ENCODE data around the gene PAX9. TPM values are rescaled to one million over a fixed set of nuclear protein-coding genes. Genes with fewer than 3 reads are reported as not detected.

PAX9 gene
- total RNA-seq, 4 donors from 2014 or later, result 0.81 to 11.4 (median 3.0) TPM

DNA sequence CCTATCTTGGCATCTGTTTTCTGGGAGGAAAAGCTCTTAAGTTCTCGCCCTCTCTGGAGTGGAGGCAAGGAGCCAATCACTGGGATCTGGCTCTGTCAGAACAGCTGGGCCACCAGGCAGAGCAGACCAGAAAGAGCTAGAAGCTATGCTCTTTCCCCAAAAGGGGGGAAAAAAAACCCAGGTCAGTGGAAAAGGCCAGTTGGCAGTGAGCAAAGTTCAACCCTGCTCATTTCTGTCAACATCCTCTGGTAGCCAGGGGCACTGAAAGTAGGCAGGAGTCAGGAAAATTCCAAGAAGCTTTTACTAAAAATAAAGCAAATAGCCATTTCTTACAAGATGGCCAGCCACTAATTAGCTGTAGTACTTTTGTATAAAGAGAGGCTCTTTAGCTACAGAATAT, 36.6 kb upstream of the PAX9 start:
- Histone ChIP-seq H3K36me3 (no peaks in the 10 kb centered on the region), H3K27ac (no peak overlapping the region), H3K4me1 (no peaks in the 10 kb centered on the region), H3K4me3 (replicated peaks in 1 of 3) (no peak overlapping the region), H3K9me3 (no peaks in the 10 kb centered on the region), H3K27me3 (no peaks in the 10 kb centered on the region)
- WGBS, 2 donors, result 83 to 100% methylated on average over 1 of the region's 1 CpG
- no peak for DNase-seq
- intact Hi-C loops (cut with DNase I), result no loop called here
- TF ChIP-seq, protein P1, sequence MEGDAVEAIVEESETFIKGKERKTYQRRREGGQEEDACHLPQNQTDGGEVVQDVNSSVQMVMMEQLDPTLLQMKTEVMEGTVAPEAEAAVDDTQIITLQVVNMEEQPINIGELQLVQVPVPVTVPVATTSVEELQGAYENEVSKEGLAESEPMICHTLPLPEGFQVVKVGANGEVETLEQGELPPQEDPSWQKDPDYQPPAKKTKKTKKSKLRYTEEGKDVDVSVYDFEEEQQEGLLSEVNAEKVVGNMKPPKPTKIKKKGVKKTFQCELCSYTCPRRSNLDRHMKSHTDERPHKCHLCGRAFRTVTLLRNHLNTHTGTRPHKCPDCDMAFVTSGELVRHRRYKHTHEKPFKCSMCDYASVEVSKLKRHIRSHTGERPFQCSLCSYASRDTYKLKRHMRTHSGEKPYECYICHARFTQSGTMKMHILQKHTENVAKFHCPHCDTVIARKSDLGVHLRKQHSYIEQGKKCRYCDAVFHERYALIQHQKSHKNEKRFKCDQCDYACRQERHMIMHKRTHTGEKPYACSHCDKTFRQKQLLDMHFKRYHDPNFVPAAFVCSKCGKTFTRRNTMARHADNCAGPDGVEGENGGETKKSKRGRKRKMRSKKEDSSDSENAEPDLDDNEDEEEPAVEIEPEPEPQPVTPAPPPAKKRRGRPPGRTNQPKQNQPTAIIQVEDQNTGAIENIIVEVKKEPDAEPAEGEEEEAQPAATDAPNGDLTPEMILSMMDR (IDR thresholded peaks at IDR 0.05), result no peak
- no peak for TF ChIP-seq POLR2A (IDR thresholded peaks at IDR 0.05)

DNA sequence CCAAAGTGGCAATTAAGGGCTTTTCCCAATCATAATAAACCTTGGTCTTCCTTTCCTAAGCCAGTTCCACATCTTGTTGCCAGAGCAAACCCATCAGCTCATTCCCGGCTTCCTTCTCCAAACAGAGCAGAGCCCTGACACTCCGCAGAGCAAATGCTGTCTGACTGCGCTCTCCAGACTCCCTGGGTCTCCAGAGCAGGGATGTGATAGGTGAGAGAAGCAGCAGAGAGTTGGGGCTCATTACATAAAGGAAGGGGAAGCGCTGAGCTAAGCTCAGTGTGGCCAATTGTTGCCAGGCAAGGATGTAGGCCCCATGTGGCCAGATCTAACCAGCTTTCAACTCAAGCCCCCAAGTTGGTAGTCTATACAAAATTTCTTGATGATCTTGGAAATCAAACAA, 36.2 kb upstream of the PAX9 start:
- no peak overlapping the region for H3K27ac ChIP-seq
- 84 to 88% methylated on average over 4 of the region's 4 CpGs for WGBS, 2 donors
- H3K4me3 ChIP-seq (replicated peaks in 1 of 3), result no peak overlapping the region

DNA sequence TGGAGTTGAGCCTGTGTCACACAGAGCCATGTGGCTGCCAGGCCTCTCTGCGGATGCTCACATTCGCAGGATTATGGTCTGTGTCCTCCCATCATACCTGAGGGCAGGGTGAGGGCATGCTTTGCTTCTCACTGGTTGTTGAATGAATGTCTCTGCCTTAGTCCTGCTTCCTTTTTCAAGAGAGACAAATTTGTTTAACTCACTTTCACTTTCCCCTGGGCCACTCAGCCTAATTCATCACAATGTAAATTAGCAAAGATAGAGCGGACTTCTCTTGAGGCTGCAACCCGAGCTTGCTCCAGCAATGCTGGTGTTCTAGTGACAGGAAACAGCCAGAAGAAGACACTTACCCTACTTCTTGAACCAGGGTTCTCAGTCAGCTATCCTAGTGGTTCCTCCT, 35.5 kb upstream of the PAX9 start:
- no peaks in the 10 kb centered on the region for H3K9me3 ChIP-seq
- WGBS, 2 donors, result 66 to 78% methylated on average over 4 of the region's 4 CpGs
- no peak for TF ChIP-seq POLR2A (IDR thresholded peaks at IDR 0.05)
- TF ChIP-seq, protein P1 (IDR thresholded peaks at IDR 0.05), result no peak
- H3K4me3 ChIP-seq (replicated peaks in 1 of 3), result no peak overlapping the region
- H3K4me1 ChIP-seq, result no peaks in the 10 kb centered on the region
- H3K27me3 ChIP-seq, result no peaks in the 10 kb centered on the region
- DNase-seq, result no peak
- no peaks in the 10 kb centered on the region for H3K36me3 ChIP-seq
- intact Hi-C loops (cut with DNase I), result no loop called here
- no peak overlapping the region for H3K27ac ChIP-seq

More for the DNA sequence above, 36.2 kb upstream of the PAX9 start:
- Histone ChIP-seq H3K36me3 (no peaks in the 10 kb centered on the region), H3K27me3 (no peaks in the 10 kb centered on the region), H3K4me1 (no peaks in the 10 kb centered on the region), H3K9me3 (no peaks in the 10 kb centered on the region)
- TF ChIP-seq, protein P1 (IDR thresholded peaks at IDR 0.05), result no peak
- no peak for TF ChIP-seq POLR2A (IDR thresholded peaks at IDR 0.05)
- intact Hi-C loops (cut with DNase I), result no loop called here
- no peak for DNase-seq

DNA sequence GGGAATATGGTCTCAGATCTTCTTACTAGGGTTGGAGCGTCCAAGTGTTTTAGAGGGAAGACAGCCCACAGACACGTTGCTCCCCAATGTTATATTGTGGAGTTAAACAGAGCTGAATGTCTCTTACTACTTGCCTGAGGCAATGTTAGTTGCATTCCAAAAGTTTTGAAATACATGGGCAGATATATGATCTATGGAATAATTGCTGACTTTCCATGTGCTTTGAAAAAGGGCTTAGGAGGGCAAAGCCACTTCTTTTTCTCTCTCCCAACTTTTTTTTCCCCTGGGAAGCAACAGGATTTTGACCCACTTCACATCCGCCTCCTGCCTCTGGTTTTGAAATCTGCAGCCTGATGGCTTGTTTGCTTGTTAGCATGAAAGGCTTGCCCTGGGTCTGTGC, 33.7 kb upstream of the PAX9 start:
- Histone ChIP-seq H3K27me3 (no peaks in the 10 kb centered on the region), H3K27ac (no peak overlapping the region), H3K9me3 (no peaks in the 10 kb centered on the region), H3K4me1 (no peaks in the 10 kb centered on the region), H3K36me3 (no peaks in the 10 kb centered on the region), H3K4me3 (replicated peaks in 1 of 3) (no peak overlapping the region)
- intact Hi-C loops (cut with DNase I), result no loop called here
- no peak for DNase-seq
- 72 to 85% methylated on average over 3 of the region's 3 CpGs for WGBS, 2 donors
- TF ChIP-seq, protein P1 (IDR thresholded peaks at IDR 0.05), result no peak
- no peak for TF ChIP-seq POLR2A (IDR thresholded peaks at IDR 0.05)

DNA sequence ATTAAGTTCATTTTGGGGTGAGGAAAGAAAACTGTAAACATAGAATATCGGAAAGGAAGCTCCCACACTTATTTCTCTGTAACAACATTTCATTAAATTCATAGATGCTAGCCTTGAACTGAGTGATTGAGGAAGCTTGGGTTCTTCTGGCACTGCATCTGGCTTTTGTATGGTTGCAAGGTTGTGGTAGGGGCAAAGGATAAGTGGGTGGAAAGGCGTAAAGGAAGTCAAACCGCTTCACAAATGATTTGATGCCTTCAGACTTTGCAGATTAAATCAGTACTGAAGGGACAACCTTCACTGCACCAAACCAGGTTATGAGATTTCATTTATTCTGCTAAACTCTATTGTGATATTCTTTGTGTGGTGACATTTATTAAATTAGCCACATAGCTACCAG, 28.1 kb upstream of the PAX9 start:
- H3K4me3 ChIP-seq (replicated peaks in 1 of 3), result no peak overlapping the region
- no peaks in the 10 kb centered on the region for H3K27me3 ChIP-seq
- WGBS, 2 donors, result 89 to 91% methylated on average over 3 of the region's 3 CpGs
- no peaks in the 10 kb centered on the region for H3K9me3 ChIP-seq
- H3K4me1 ChIP-seq, result no peaks in the 10 kb centered on the region
- DNase-seq, result no peak
- H3K36me3 ChIP-seq, result no peaks in the 10 kb centered on the region
- TF ChIP-seq, protein P1 (IDR thresholded peaks at IDR 0.05), result no peak
- no peak for TF ChIP-seq POLR2A (IDR thresholded peaks at IDR 0.05)
- no peak overlapping the region for H3K27ac ChIP-seq
- intact Hi-C loops (cut with DNase I), result no loop called here

Measured in thyroid gland (tissue), 4 donors.